Measurements from ENCODE around the gene EIF4G3. TPM values are rescaled to one million over a fixed set of nuclear protein-coding genes. Genes with fewer than 3 reads are reported as not detected.
A peak's percentile ranks its signal among the peaks of the same experiment; 100 is the strongest.

EIF4G3 gene
- total and polyA plus RNA-seq, 2 donors (not counting 3 experiments of a cell fraction or from before 2014, with no cell fraction given), result 40.7 to 78.5 TPM

GRCh38 chr1:20786253-20787028 is 390.3 kb downstream of the EIF4G3 start:
- DNase-seq (ENCODE audit: low read depth, low spot score) (peak; percentile 96), FAIRE-seq (peak; percentile 92)
- Histone ChIP-seq H3K9me3 (replicated peaks; ENCODE audit: control insufficient read depth, insufficient read depth, low read length) (no peaks in the 10 kb centered on the region), H3K27ac (ENCODE audit: insufficient read depth, low read depth, low read length) (peak overlapping the region; percentile 89), H3K27me3 (ENCODE audit: control insufficient read depth in 2 of 2, insufficient read depth in 2 of 2, low read length in 2 of 2) (no peaks in the 10 kb centered on the region), H4K20me1 (replicated peaks; ENCODE audit: control insufficient read depth, extremely low read depth, insufficient read depth, low read length) (no peaks in the 10 kb centered on the region), H3K9ac (replicated peaks; ENCODE audit: extremely low read depth, insufficient read depth, low read length) (peak overlapping the region; percentile 95), H3K36me3 (ENCODE audit: control insufficient read depth in 2 of 2, extremely low read depth in 1 of 2, insufficient read depth in 2 of 2, low read length in 2 of 2) (no peaks in the 10 kb centered on the region), H2AFZ (ENCODE audit: low read depth, low read length) (peak overlapping the region; percentile 63), H3K4me3 (replicated peaks in 1 of 3; ENCODE audit: insufficient read depth in 1 of 3, low read depth in 1 of 3, low read length in 3 of 3) (peak overlapping the region; percentile 32 to 90 (median 83)), H3K4me2 (ENCODE audit: insufficient read depth, low read length) (peak overlapping the region; percentile 92), H3K9me1 (replicated peaks; ENCODE audit: control insufficient read depth, extremely low read depth, insufficient read depth, low read length) (no peaks in the 10 kb centered on the region), H3K4me1 (ENCODE audit: control insufficient read depth, extremely low read depth, insufficient read depth, low read length) (peaks cover 13% of the 10 kb centered on the region), H3K79me2 (ENCODE audit: control insufficient read depth, insufficient read depth, low read length) (peaks cover 49% of the 10 kb centered on the region)
- TSS peak; percentile 38 for BruUV-seq (replicated peaks)
- dilution Hi-C loops (cut with MboI; ENCODE audit: extremely low pct_ligation_motif_present, low sequenced_read_pairs) (no loop called here), intact Hi-C loops (cut with micrococcal nuclease) (loop anchor here (1.0 to 5.0 kb wide), 3 partner anchors 89 to 409 kb away; partner anchors contain the start of gene EIF4G3)
- peak; percentile 69 for TF ChIP-seq POLR2A (IDR thresholded peaks at IDR 0.05; ENCODE audit: low read depth, low read length)
- TF ChIP-seq MYC (IDR thresholded peaks at IDR 0.05; ENCODE audit: low read depth, low read length), result no peak
- TF ChIP-seq MAX (IDR thresholded peaks at IDR 0.05; ENCODE audit: insufficient read depth, insufficient read length), result no peak
- peak; percentile 89 for TF ChIP-seq POLR2AphosphoS5 (IDR thresholded peaks at IDR 0.05; ENCODE audit: insufficient read depth, low read depth, low read length)
- no peak for TF ChIP-seq FOS (IDR thresholded peaks at IDR 0.05; ENCODE audit: borderline replicate concordance, insufficient read depth, low read length)
- TF ChIP-seq EZH2 (IDR thresholded peaks at IDR 0.05; ENCODE audit: borderline replicate concordance, low read depth, low read length, severe bottlenecking), result no peak
- no peak for TF ChIP-seq CTCF (IDR thresholded peaks at IDR 0.05; ENCODE audit: extremely low read depth in 1 of 2, insufficient read depth in 1 of 2, low read depth in 1 of 2, low read length in 2 of 2)
- TF ChIP-seq JUN (IDR thresholded peaks at IDR 0.05; ENCODE audit: borderline replicate concordance, insufficient read depth, insufficient read length, low read depth), result no peak
- TF ChIP-seq GATA2 (IDR thresholded peaks at IDR 0.05; ENCODE audit: insufficient read depth, insufficient read length, low read depth, low read length), result no peak
- ChIA-PET POLR2A (interaction anchor here (0.6 to 1.3 kb wide), 6 partner anchors 12 to 406 kb away, joined by 3 to 15 read pairs (median 4); no protein-coding TSS in a partner anchor), CTCF (interaction anchor here (0.6 to 4.7 kb wide), 12 partner anchors 11 to 409 kb away, joined by 3 to 49 read pairs (median 3); no protein-coding TSS in a partner anchor)

Measured in endothelial cell of umbilical vein (primary cell).